ENCODE results near the gene EBLN1.

DNA sequence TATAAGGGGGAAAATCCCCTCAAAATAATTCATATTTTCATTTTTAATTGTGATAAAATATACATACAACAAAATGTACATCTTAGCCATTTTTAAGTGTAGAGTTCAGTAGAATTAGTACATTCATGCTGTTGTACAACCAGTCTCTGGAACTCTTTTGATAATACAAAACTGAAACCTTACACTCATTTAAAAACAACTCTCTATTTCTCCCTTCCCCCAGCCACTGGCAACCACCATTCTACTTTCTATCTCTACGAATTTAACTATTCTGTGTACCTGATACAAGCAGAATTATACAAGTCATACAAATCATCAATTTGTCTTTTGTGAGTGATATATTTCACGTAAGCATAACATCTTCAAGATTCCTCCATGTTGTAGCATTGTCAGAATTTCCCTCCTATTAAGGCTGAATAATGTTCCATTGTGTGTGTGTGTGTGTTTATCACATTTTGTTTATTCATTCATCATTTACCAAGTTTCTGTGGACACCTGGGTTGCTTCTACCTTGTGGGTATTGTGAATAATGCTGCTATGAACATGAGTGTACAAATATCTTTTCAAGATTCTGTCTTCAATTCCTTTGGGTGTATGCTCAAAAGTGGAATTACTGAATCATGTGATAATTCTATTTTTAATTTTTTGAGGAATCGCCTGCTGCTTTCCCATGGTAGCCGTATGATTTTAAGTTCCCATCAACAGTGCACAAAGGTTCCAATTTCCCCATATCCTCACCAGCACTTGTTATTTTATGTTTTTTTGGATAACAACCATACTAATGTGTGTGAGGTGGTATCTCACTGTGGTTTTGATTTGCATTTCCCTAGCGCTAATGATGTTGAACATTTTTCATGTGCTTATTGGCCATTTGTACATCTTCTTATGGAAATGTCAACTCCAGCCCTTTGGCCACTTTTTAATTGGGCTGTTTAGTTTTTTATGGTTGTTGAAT, 4.7 kb upstream of the EBLN1 start:
- TF ChIP-seq GATA2 (IDR thresholded peaks at IDR 0.05; ENCODE audit: low read depth, low read length) (no peak), GATA3 (IDR thresholded peaks at IDR 0.05; ENCODE audit: low read depth, low read length) (no peak)
